Measurements from ENCODE around the gene LINC01488.

The LINC01488 gene

GRCh38 chr11:69534166-69534530 is 52.7 kb downstream of the LINC01488 start:
- DNase-seq, result no peak

- no peak for DNase-seq
Measured at GRCh38 chr11:69535908-69536307, 54.4 kb downstream of the LINC01488 start.

- no peak for DNase-seq
Measured at GRCh38 chr11:69536406-69536805, 54.9 kb downstream of the LINC01488 start.

- DNase-seq, result no peak
Measured at GRCh38 chr11:69537126-69537525, 55.7 kb downstream of the LINC01488 start.

GRCh38 chr11:69537855-69538640 is 56.6 kb downstream of the LINC01488 start:
- no peak for DNase-seq

GRCh38 chr11:69538854-69539253 is 57.4 kb downstream of the LINC01488 start:
- DNase-seq, result no peak

- DNase-seq, result peak; percentile 6
Measured at GRCh38 chr11:69539416-69540117, 58.1 kb downstream of the LINC01488 start.

- no peak for DNase-seq
Measured at GRCh38 chr11:69540118-69541000, 58.9 kb downstream of the LINC01488 start.

- no peak for DNase-seq
Measured at GRCh38 chr11:69541001-69541285, 59.5 kb downstream of the LINC01488 start.

GRCh38 chr11:69541501-69542313 is 60.2 kb downstream of the LINC01488 start:
- no peak for DNase-seq

GRCh38 chr11:69542314-69543168 is 61.1 kb downstream of the LINC01488 start:
- no peak for DNase-seq
